Retinal pigment epithelial cell (primary cell): ENCODE results near the gene NTF4.
"Not testable (repeated sequence)": the region's sequence is repeated elsewhere in the genome, so short reads cannot be mapped to it uniquely, and the experiment has no call there.

Experiments
- DNase-seq: peaks from one replicate; pipeline ENCODE4 v3.0.0-alpha.2; 2010; ENCODE audit warnings: low read depth
- H3K4me3 ChIP-seq: 2 replicates; pipeline ENCODE4 v1.5.1; 2011; ENCODE audit warnings: mild to moderate bottlenecking, low read length, control low read depth, moderate library complexity
- TF ChIP-seq, protein P1 (sequence below): conservative IDR thresholded peaks from 2 replicates; pipeline ENCODE4 v1.5.1; 2011; ENCODE audit warnings: low read depth, low read length, control low read depth, inconsistent platforms

The NTF4 gene

GRCh38 chr19:49056101-49056901 is 8.3 kb downstream of the NTF4 start:
- TF ChIP-seq, protein P1, sequence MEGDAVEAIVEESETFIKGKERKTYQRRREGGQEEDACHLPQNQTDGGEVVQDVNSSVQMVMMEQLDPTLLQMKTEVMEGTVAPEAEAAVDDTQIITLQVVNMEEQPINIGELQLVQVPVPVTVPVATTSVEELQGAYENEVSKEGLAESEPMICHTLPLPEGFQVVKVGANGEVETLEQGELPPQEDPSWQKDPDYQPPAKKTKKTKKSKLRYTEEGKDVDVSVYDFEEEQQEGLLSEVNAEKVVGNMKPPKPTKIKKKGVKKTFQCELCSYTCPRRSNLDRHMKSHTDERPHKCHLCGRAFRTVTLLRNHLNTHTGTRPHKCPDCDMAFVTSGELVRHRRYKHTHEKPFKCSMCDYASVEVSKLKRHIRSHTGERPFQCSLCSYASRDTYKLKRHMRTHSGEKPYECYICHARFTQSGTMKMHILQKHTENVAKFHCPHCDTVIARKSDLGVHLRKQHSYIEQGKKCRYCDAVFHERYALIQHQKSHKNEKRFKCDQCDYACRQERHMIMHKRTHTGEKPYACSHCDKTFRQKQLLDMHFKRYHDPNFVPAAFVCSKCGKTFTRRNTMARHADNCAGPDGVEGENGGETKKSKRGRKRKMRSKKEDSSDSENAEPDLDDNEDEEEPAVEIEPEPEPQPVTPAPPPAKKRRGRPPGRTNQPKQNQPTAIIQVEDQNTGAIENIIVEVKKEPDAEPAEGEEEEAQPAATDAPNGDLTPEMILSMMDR, result peak; percentile 43
- no peak for DNase-seq
- peak overlapping the region; percentile 53 for H3K4me3 ChIP-seq

GRCh38 chr19:49050376-49051033 is 14.1 kb downstream of the NTF4 start:
- not testable (repeated sequence) for H3K4me3 ChIP-seq, DNase-seq

GRCh38 chr19:49049834-49050233 is 14.8 kb downstream of the NTF4 start:
- not testable (repeated sequence) for H3K4me3 ChIP-seq, DNase-seq

DNA sequence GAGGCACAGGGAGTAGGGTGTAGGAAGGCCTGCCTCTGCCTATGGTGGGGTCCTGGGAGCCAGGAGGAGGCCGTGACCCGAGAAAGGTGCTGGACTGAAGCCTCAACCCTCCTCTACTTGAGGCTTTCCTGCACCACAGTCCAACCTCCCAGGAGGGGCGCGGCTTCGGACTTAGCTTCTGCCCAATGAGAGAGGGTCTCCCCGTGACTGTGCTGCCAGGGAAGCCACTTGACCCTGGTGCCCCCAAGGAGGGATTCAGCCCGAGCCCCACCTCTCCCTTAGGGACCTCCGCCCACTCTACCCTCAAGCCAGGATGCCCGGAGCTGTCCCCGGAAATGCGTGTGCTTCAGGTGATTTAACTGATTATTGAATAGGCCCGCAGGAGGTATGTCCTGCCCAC is 15.6 kb downstream of the NTF4 start, which contains the start of gene CGB8:
Gene CGB8 (minus strand): TSS at position 101 of the 400 bp plus-strand sequence. CDS start 372 bp downstream, outside the sequence.
- DNase-seq, H3K4me3 ChIP-seq: not testable (repeated sequence)

- DNase-seq, H3K4me3 ChIP-seq: not testable (repeated sequence)
These were observed 21.1 kb downstream of the NTF4 start, which contains the start of gene CGB5 for GRCh38 chr19:49043548-49043947. Gene CGB5, plus strand, starts transcription at chr19:49043848. Its CDS starts 362 bp downstream, at chr19:49044210.

DNA sequence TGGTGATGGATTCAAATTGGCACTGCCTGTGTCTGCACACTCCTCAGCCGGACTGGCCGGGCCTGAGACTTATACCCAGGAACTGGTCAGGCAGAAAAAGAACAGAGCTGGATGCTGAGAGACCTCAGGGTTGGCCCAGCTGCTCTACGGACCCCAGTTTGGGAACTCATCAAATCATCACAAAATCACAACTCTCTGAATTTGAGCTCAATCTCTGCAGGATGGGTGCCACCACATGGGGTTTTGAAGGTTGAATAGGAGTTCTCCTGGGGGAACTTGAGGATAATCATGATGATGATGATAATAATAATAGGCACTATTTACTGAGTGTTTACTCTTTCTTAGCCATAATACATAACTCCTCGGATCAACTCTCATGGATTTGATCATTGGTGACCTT is 22.0 kb downstream of the NTF4 start:
- DNase-seq, H3K4me3 ChIP-seq: not testable (repeated sequence)

- DNase-seq, result no peak
- no peak overlapping the region for H3K4me3 ChIP-seq
- TF ChIP-seq, protein P1, result no peak
These were observed 22.4 kb downstream of the NTF4 start for GRCh38 chr19:49042177-49042576.

DNA sequence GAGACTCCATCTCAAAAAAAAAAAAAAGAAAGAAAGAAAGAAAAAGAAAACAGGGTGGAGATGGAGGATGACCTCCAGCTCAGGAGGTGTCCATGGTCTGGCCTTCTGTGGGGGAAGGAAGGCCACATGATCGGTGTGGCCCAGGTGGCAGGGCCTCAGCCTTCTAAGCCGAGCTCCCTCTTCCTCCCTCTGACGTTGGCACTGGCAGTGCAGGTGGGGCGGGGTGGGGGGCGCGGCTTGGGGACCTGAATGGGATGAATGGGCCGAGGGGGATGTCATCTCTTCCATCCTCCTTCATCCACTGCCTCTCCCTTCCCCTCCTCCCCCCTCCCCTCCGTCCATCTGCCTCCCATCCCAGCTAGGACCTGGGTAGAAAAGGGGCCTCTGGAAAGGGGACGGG is 24.9 kb downstream of the NTF4 start:
- not testable (repeated sequence) for H3K4me3 ChIP-seq, DNase-seq

GRCh38 chr19:49038557-49039276 is 25.9 kb downstream of the NTF4 start:
- H3K4me3 ChIP-seq, DNase-seq: not testable (repeated sequence)

DNA sequence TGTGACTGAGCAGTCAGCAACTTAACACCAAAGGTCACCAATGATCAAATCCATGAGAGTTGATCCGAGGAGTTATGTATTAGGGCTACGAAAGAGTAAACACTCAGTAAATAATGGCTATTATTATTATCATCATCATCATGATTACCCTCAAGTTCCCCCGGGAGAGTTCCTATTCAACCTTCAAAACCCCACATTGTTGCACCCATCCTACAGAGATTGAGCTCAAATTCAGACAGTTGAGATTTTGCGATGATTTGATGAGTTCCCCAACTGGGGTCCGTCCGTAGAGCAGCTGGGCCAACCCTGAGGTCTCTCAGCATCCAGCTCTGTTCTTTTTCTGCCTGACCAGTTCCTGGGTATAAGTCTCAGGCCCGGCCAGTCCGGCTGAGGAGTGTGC is 26.5 kb downstream of the NTF4 start:
- not testable (repeated sequence) for H3K4me3 ChIP-seq, DNase-seq

DNA sequence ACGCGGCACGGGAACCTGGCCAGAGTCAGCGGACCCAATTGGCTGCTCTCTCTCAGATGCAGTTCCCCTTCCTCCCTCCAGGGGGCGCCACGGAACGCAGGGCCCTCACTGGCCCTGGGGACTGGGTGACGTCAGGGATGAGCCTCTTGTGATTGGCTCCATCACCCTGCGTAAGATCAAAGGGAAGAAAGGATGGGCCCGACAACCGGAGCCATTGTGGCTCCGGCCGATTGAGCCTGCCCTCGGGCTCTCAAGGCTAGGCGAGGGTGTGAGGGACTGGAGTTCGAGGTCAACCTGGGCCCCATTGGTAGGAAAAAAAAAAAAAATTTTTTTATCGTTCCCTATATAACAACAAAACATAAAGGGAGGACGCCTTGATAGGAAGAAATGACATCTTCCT is 27.8 kb downstream of the NTF4 start, which contains the start of gene CGB1:
Gene CGB1 (minus strand): TSS at position 81 of the 400 bp plus-strand sequence. CDS start 184 bp downstream, outside the sequence.
- H3K4me3 ChIP-seq, DNase-seq: not testable (repeated sequence)
- TF ChIP-seq, protein P1, result peak; percentile 52
